ENCODE data around the gene PSIP1. TPM values are rescaled to one million over a fixed set of nuclear protein-coding genes. Genes with fewer than 3 reads are reported as not detected.
A peak's percentile ranks its signal among the peaks of the same experiment; 100 is the strongest.
"Not testable (repeated sequence)": the region's sequence is repeated elsewhere in the genome, so short reads cannot be mapped to it uniquely, and the experiment has no call there.

Gene PSIP1
- total RNA-seq, 1 donor from 2014 or later: 12.8 TPM

- DNase-seq (ENCODE audit: low read depth): no peak
Observed at GRCh38 chr9:15433661-15434060, 77.1 kb downstream of the PSIP1 start.

GRCh38 chr9:15433191-15433590 lies 77.6 kb downstream of the PSIP1 start:
- DNase-seq (ENCODE audit: low read depth): no peak

DNA sequence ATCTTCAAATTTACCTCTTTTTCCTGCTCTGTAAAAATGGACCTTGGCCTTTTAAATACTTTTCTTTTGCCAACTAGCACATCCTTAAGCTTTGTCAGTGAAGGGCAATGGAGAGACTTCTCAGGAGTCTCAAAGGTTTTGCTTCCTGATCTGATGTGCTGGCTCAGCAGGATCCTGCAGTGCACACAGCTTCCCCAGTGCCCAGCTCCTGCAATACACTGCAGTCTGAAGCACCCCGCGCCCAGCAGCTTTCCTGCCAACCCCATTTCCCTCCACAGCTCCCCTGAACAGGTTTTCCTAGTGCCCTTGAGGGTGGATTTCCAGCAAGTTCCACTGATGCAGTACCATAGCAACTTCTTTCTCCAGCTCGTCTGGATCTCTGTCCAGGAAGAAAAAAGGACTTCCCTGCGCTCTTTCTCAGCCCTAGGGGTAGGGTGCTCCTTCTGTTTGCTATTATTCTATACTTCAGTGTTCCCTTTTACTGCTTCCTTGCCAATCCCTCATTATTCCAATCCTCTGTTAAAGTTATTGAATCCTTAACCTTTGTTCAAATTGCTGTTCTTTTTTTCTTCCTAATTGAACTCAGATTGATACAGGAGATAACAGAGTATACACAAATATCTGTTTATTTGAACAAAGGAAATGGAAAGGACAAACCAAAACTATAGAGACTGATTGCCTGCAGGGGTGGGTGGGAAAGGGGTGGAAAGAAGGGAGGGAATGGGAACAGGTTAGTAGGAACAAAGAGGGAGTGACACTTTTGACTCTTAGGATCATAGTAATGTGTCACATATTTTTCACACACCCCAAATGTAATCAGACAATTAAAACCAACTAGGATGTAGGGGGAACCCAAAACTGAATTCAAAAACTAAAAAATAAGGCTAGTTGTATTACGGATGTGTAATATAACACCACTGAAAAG lies 79.6 kb downstream of the PSIP1 start:
- DNase-seq (ENCODE audit: low read depth): no peak

DNA sequence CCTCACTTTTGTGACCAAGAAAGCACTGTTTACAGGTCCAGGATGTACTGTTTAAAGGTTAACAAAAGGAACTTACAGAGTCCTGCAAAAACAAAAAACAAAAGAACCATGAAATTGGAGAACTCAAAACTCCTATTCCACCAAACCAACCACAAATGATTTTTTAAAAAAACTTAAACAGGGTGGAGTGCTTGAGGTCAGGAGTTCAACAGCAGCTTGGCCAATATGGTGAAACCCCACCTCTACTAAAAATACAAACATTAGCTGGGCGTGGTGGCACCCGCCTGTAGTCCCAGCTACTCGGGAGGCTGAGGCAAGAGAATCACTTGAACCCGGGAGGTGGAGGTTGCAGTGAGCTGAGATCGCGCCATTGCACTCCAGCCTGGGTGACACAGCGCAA lies 83.1 kb downstream of the PSIP1 start:
- not testable (repeated sequence) for DNase-seq (ENCODE audit: low read depth)

- DNase-seq (ENCODE audit: low read depth): no peak
Observed at GRCh38 chr9:15426019-15426418, 84.8 kb downstream of the PSIP1 start.

GRCh38 chr9:15423231-15423985 lies 87.4 kb downstream of the PSIP1 start:
- DNase-seq (ENCODE audit: low read depth): peak; percentile 33

GRCh38 chr9:15422372-15423230 lies 88.2 kb downstream of the PSIP1 start, which contains the start of gene SNAPC3:
Gene SNAPC3, plus strand, starts transcription at chr9:15422876. Its CDS starts 4 bp downstream, at chr9:15422880.
- peak; percentile 96 for DNase-seq (ENCODE audit: low read depth)

DNA sequence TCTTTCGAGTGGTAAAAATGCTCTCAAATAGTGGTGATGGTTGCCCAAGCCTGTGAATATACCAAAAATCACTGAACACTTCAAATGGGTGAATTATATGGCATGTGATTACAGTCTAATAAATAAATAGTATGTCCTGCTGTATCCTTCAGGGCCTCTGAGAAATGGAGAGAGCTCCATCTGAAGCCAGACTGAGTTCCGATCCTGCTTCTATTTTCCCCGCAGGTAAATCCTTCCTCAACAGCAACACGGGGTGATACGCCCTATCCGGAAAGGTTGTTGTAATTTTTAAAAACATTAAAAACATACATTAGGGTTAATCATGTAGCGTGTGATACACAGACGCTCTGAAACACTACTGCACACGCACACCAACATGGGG lies 88.8 kb downstream of the PSIP1 start:
- no peak for DNase-seq (ENCODE audit: low read depth)

GRCh38 chr9:15421532-15421931 lies 89.2 kb downstream of the PSIP1 start:
- DNase-seq (ENCODE audit: low read depth): no peak

DNA sequence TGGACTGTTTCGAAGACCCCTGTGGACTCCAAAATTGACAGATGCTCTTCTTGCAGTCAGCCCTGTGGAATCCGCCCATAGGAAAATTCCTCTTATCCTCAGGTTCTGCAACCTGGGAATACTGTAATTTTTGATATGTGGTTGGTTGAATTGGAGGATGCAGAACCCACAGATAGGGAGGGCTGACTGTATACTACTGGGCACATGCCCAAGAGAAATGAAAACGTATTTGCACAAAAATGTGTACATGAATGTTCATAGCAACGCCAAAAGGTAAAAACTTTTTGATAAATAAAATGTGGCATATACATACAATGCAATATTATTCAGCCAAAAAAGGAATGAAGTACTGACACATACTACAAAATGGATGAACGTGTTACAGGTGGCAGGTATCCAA lies 90.0 kb downstream of the PSIP1 start:
- DNase-seq (ENCODE audit: low read depth): no peak

- no peak for DNase-seq (ENCODE audit: low read depth)
Observed at GRCh38 chr9:15417626-15418025, 93.1 kb downstream of the PSIP1 start.

- DNase-seq (ENCODE audit: low read depth): peak; percentile 39
Observed at GRCh38 chr9:15416880-15417279, 93.9 kb downstream of the PSIP1 start.

Other genes starting within 250 kb of the PSIP1 start
- 3.8 and 6.2 TPM in 2 replicates for gene TTC39B, start 203.8 kb downstream of the PSIP1 start, total RNA-seq
- 32.4 and 35.5 TPM in 2 replicates for gene SNAPC3, start 88.1 kb downstream of the PSIP1 start, total RNA-seq
- gene CCDC171, start 42.1 kb upstream of the PSIP1 start, total RNA-seq: 1.1 and 1.5 TPM in 2 replicates

All from myocyte (in vitro differentiated cells).